ENCODE results near the gene AFF3.

The AFF3 gene

DNA sequence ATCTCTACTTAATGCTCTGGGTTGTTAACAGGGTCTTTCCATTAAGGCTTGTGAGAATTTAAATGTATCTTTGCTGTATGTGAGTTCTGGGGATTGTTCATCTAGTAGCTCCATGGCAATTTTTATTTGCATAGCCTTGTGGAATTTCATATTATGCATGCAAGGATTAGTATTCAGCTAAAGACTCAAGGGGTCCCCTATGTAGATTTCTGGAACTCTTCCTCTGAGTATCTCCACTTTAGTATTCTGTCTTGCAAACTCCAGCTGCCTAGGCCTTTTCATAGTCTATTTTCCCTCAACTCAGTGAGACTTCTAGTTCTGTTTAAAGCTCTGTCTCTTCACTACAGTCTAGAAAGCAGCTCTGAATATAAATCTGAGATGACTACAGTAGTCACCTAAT is 348.0 kb downstream of the AFF3 start:
- TF ChIP-seq POLR2AphosphoS5 (IDR thresholded peaks at IDR 0.05; ENCODE audit: low read depth, low read length), result no peak
- no peak for TF ChIP-seq TAF1 (IDR thresholded peaks at IDR 0.05; ENCODE audit: borderline replicate concordance, insufficient read depth, low read length)
- TF ChIP-seq FOXP2 (optimal IDR thresholded peaks at IDR 0.05; ENCODE audit: borderline replicate concordance, extremely low read depth, extremely low read length, insufficient read depth), result no peak
- TF ChIP-seq, protein P1, sequence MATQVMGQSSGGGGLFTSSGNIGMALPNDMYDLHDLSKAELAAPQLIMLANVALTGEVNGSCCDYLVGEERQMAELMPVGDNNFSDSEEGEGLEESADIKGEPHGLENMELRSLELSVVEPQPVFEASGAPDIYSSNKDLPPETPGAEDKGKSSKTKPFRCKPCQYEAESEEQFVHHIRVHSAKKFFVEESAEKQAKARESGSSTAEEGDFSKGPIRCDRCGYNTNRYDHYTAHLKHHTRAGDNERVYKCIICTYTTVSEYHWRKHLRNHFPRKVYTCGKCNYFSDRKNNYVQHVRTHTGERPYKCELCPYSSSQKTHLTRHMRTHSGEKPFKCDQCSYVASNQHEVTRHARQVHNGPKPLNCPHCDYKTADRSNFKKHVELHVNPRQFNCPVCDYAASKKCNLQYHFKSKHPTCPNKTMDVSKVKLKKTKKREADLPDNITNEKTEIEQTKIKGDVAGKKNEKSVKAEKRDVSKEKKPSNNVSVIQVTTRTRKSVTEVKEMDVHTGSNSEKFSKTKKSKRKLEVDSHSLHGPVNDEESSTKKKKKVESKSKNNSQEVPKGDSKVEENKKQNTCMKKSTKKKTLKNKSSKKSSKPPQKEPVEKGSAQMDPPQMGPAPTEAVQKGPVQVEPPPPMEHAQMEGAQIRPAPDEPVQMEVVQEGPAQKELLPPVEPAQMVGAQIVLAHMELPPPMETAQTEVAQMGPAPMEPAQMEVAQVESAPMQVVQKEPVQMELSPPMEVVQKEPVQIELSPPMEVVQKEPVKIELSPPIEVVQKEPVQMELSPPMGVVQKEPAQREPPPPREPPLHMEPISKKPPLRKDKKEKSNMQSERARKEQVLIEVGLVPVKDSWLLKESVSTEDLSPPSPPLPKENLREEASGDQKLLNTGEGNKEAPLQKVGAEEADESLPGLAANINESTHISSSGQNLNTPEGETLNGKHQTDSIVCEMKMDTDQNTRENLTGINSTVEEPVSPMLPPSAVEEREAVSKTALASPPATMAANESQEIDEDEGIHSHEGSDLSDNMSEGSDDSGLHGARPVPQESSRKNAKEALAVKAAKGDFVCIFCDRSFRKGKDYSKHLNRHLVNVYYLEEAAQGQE (IDR thresholded peaks at IDR 0.05; ENCODE audit: insufficient read depth in 1 of 2, low read depth in 2 of 2, low read length in 2 of 2), result no peak
- TF ChIP-seq SIN3A (IDR thresholded peaks at IDR 0.05; ENCODE audit: borderline replicate concordance, insufficient read depth, low read length), result no peak

DNA sequence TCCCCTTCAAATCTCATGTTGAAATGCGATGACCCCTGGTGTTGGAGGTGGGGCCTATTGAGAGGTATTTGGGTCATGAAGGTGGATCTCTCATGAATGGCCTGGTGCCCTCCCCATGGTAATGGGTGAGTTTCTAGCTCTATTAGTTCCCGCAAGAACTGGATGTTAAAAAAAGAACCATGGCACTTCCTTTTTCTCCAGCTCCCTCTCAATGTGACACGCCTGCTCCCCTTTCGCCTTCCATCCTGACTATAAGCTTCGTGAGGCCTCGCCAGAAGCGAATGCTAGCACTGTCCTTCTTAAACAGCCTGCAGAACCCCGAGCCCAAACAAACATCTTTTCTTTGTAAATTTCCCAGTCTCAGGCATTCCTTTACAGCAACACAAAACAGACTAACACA is 349.4 kb downstream of the AFF3 start:
- TF ChIP-seq FOXP2 (optimal IDR thresholded peaks at IDR 0.05; ENCODE audit: borderline replicate concordance, extremely low read depth, extremely low read length, insufficient read depth) (no peak), SIN3A (IDR thresholded peaks at IDR 0.05; ENCODE audit: borderline replicate concordance, insufficient read depth, low read length) (no peak), POLR2AphosphoS5 (IDR thresholded peaks at IDR 0.05; ENCODE audit: low read depth, low read length) (no peak), TAF1 (IDR thresholded peaks at IDR 0.05; ENCODE audit: borderline replicate concordance, insufficient read depth, low read length) (no peak)
- TF ChIP-seq, protein P1 (IDR thresholded peaks at IDR 0.05; ENCODE audit: insufficient read depth in 1 of 2, low read depth in 2 of 2, low read length in 2 of 2), result no peak

DNA sequence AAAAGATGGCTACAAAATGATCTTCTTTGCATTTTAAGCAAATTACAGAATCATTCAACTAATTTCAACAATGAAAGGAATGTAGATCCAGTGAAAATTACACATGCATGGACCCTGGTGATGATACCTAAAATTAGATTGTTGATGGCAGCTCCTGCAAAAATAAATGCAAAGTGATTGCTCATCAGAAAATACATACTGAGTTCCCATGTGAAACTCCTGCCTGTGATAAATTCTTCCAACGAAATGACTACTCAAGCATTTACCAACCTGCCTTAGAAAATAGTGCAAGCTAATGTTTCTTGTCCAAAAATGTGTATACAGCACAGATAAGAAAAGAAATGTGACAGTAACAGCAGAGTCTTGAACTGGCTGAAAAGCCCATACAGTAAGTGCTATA is 352.5 kb downstream of the AFF3 start:
- TF ChIP-seq TAF1 (IDR thresholded peaks at IDR 0.05; ENCODE audit: borderline replicate concordance, insufficient read depth, low read length) (no peak), POLR2AphosphoS5 (IDR thresholded peaks at IDR 0.05; ENCODE audit: low read depth, low read length) (no peak), FOXP2 (optimal IDR thresholded peaks at IDR 0.05; ENCODE audit: borderline replicate concordance, extremely low read depth, extremely low read length, insufficient read depth) (no peak), SIN3A (IDR thresholded peaks at IDR 0.05; ENCODE audit: borderline replicate concordance, insufficient read depth, low read length) (no peak)
- TF ChIP-seq, protein P1 (IDR thresholded peaks at IDR 0.05; ENCODE audit: insufficient read depth in 1 of 2, low read depth in 2 of 2, low read length in 2 of 2), result no peak

DNA sequence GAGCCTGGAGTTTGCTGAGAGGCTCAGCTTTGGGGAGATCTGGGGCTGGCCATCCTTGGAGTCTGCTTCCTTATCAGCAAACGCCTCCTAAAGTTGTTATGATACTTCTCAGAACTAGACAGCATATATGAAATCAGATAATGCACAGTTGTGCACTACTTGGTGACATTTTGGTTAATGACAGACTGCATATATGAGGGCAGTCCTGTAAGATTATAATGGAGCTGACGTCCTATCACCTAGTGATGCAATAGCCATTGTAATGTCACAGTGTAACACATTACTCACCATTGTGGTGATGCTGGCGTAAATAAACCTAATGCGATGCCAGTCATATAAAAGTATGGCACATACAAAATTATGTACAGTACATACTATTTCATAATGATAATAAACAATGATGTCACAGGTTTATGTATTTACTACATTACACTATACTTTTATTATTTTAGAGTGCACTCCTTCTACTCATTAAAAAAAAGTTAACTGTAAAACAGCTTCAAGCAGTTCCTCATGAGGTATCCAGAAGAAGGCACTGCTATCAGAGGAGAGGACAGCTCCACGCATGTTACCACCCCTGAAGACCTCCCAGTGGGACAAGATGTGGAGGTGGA is 354.5 kb downstream of the AFF3 start:
- TF ChIP-seq POLR2AphosphoS5 (IDR thresholded peaks at IDR 0.05; ENCODE audit: low read depth, low read length), result no peak
- TF ChIP-seq, protein P1 (IDR thresholded peaks at IDR 0.05; ENCODE audit: insufficient read depth in 1 of 2, low read depth in 2 of 2, low read length in 2 of 2), result no peak
- TF ChIP-seq SIN3A (IDR thresholded peaks at IDR 0.05; ENCODE audit: borderline replicate concordance, insufficient read depth, low read length), result no peak
- TF ChIP-seq FOXP2 (optimal IDR thresholded peaks at IDR 0.05; ENCODE audit: borderline replicate concordance, extremely low read depth, extremely low read length, insufficient read depth), result no peak
- TF ChIP-seq TAF1 (IDR thresholded peaks at IDR 0.05; ENCODE audit: borderline replicate concordance, insufficient read depth, low read length), result no peak

Measured in PFSK-1 (cell line).